AG09309 (cell line): ENCODE results near the gene CDIPT.

Experiments used
- DNase-seq: peaks from one replicate; pipeline ENCODE4 v3.0.0-alpha.2; 2010; ENCODE audit warnings: low read depth
- H3K4me3 ChIP-seq: 2 replicates; pipeline ENCODE4 v1.5.1; 2011; ENCODE audit warnings: mild to moderate bottlenecking, low read depth, low read length, moderate library complexity; ENCODE audit not compliant: control insufficient read depth
- TF ChIP-seq, protein P1 (sequence below): IDR thresholded peaks from 2 replicates; pipeline ENCODE4 v1.5.1; 2011; ENCODE audit warnings: mild to moderate bottlenecking, low read depth, low read length, inconsistent platforms; ENCODE audit not compliant: insufficient read depth, control insufficient read depth; ENCODE audit errors: missing control alignments

The CDIPT gene

DNA sequence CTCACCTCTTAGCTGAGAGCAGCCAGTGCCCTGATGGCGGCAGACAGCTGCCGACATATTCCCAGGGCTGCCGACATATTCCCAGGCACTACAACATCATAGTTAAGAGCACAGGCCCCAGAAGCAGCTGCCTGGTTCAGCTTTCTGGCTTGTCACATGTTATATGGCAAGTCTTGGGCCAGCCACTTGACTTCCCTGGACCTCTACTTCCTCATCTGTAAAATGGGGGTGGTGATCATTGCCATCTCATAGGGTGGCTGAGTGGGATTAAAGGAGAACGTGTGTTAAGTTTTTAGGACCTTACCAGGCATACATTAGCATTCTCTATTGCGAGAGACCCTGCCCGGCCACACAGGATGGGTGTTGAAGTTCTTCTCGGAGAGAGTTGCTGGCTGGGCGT, 19.1 kb downstream of the CDIPT start:
- H3K4me3 ChIP-seq: no peak overlapping the region
- TF ChIP-seq, protein P1, sequence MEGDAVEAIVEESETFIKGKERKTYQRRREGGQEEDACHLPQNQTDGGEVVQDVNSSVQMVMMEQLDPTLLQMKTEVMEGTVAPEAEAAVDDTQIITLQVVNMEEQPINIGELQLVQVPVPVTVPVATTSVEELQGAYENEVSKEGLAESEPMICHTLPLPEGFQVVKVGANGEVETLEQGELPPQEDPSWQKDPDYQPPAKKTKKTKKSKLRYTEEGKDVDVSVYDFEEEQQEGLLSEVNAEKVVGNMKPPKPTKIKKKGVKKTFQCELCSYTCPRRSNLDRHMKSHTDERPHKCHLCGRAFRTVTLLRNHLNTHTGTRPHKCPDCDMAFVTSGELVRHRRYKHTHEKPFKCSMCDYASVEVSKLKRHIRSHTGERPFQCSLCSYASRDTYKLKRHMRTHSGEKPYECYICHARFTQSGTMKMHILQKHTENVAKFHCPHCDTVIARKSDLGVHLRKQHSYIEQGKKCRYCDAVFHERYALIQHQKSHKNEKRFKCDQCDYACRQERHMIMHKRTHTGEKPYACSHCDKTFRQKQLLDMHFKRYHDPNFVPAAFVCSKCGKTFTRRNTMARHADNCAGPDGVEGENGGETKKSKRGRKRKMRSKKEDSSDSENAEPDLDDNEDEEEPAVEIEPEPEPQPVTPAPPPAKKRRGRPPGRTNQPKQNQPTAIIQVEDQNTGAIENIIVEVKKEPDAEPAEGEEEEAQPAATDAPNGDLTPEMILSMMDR: no peak
- no peak for DNase-seq

DNA sequence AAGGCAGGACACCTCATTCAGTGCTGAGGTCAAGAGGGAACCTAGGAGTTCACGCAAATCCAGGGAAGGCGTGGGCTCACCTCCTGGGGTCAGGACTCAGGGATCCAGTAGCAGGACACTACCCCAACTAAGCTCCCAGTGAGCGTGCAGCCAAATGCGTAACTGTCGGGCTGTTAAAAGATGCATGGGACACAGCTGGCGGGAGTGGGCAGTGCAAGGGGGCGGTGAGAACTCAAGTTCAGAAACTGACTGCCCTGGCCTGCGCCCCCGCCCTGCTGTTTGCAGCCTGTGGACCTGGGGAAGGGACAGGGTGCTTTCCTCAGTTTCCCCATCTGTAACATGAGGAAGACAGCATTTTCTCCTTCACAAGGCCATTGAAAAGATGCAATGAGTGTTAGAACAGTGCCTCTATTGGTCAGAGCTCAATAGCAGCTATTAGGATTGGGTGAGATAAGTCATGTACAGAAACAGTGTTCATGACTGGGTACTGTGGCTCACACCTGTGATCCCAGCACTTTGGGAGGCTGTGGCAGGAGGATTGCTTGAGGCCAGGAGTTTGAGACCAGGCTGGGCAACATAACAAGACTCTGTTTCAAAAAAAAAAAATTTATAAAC, 20.2 kb downstream of the CDIPT start:
- DNase-seq: no peak
- no peak overlapping the region for H3K4me3 ChIP-seq
- TF ChIP-seq, protein P1: peak; percentile 4

DNA sequence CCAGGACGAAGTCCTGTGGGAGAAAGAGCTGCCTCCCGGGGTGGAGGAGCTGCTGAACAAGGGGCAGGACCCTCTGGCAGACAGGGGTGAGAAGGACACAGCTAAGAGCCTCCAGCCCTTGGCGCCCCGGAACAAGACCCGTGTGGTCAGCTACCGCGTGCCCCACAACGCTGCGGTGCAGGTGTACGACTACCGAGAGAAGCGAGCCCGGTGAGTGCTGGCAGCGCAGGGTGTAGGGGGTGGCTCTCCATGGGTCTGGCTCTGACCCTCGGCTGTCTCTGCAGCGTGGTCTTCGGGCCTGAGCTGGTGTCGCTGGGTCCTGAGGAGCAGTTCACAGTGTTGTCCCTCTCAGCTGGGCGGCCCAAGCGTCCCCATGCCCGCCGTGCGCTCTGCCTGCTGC, 21.4 kb downstream of the CDIPT start:
- no peak overlapping the region for H3K4me3 ChIP-seq
- DNase-seq: no peak
- TF ChIP-seq, protein P1: no peak

DNA sequence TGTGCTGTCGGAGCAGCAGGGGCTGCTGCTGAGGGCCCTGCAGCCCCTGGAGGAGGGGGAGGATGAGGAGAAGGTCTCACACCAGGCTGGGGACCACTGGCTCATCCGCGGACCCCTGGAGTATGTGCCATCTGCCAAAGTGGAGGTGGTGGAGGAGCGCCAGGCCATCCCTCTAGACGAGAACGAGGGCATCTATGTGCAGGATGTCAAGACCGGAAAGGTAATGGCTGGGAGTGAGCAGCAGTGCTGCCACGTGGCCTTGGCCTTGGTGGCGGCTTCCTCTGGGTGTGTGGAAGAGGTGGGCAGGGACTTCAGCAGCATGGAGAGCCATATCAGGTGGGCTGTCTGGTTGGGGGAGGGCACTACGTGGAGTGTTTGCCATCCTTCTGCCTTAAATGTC, 22.8 kb downstream of the CDIPT start:
- DNase-seq: no peak
- no peak overlapping the region for H3K4me3 ChIP-seq
- TF ChIP-seq, protein P1: no peak

DNA sequence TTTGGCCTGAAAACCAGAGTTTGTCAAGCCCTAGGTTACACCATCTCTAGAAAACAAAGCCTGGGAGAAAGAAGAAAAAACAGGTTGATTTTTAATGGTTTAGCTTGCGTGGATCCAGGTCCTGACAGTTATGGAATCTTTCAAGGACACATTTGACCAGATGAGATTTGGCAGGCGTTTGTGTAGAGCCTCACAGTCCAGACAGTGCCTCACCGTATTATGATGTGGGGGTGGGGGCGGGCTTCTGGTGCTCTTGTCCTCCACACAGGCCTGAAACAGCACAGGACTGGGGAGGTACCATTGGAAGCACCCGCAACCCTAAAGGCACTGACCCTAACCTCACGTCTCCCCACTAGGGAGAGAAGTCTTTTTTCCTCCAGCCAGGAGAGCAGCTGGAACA, 23.2 kb downstream of the CDIPT start:
- TF ChIP-seq, protein P1: no peak
- DNase-seq: no peak
- H3K4me3 ChIP-seq: no peak overlapping the region

DNA sequence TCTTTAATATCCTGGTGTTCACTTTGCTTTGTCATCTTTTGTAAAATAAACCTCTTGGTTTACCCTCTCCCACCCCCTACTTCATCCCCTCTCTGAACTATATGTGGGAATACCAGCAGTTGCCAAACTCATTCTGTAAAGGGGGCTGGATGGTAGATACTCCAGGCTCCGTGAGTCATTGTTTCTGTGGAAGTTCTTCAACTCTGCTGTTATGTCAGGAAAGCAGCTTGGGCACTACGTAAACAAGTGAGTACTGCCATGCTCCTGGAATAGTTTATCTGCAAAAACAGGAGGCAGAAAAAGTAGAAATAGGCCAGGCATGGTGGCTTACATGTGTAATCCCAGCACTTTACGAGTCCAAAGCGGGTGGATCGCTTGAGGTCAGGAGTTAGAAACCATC, 25.2 kb downstream of the CDIPT start:
- DNase-seq: no peak
- H3K4me3 ChIP-seq: no peak overlapping the region
- TF ChIP-seq, protein P1: no peak

DNA sequence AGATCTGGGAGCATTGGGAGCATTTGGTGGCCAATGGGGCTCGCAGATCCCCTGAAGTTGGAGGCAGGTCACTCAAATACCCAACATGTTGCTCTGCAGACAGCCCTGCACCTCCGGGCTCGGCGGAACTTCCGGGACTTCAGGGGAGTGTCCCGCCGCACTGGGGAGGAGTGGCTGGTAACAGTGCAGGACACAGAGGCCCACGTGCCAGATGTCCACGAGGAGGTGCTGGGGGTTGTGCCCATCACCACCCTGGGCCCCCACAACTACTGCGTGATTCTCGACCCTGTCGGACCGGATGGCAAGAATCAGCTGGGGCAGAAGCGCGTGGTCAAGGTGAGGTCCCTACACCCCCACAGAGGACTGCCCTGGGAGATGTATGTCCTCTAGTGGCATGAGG, 26.4 kb downstream of the CDIPT start:
- TF ChIP-seq, protein P1: no peak
- no peak for DNase-seq
- H3K4me3 ChIP-seq: no peak overlapping the region
